NT2/D1 (cell line): ENCODE data around the gene CHCHD6.

Experiments used
- YY1 ChIP-seq: IDR thresholded peaks from 2 replicates; pipeline ENCODE4 v1.6.1; 2011; ENCODE audit not compliant: insufficient read length, insufficient read depth
- ZNF274 ChIP-seq: IDR thresholded peaks from 2 replicates; pipeline ENCODE4 v1.6.1; 2011; ENCODE audit warnings: mild to moderate bottlenecking, low read depth, low read length

- TF ChIP-seq ZNF274 = no peak
- TF ChIP-seq YY1 = no peak
Observed at GRCh38 chr3:126937973-126938372, 233.9 kb downstream of the CHCHD6 start.
